H9 (cell line): ENCODE measurements around the gene HS3ST4. TPM values are rescaled to one million over a fixed set of nuclear protein-coding genes. Genes with fewer than 3 reads are reported as not detected.
"Not testable (repeated sequence)": the region's sequence is repeated elsewhere in the genome, so short reads cannot be mapped to it uniquely, and the experiment has no call there.

Experiments used
- DNase-seq: peaks from one replicate; pipeline ENCODE4 v3.0.0-alpha.2; 2017
- H2AFZ ChIP-seq: one replicate; pipeline ENCODE4 v1.6.1; 2013; ENCODE audit warnings: mild to moderate bottlenecking, low read length, control low read depth, moderate library complexity
- H2AK5ac ChIP-seq: 2 replicates; pipeline ENCODE4 v1.6.1; 2013; ENCODE audit warnings: low read length, control low read depth, mixed read lengths; ENCODE audit not compliant: insufficient read length
- H2BK120ac ChIP-seq: one replicate; pipeline ENCODE4 v1.6.1; 2013; ENCODE audit warnings: low read depth, mild to moderate bottlenecking, low read length, control low read depth, inconsistent platforms; ENCODE audit not compliant: poor library complexity, severe bottlenecking
- H2BK12ac ChIP-seq: 2 replicates; pipeline ENCODE4 v1.6.1; 2013; ENCODE audit warnings: low read length, control low read depth, mixed read lengths, low read depth; ENCODE audit not compliant: insufficient read length
- H2BK15ac ChIP-seq: 2 replicates; pipeline ENCODE4 v1.6.1; 2013; ENCODE audit warnings: low read depth, low read length, control low read depth
- H2BK20ac ChIP-seq: one replicate; pipeline ENCODE4 v1.6.1; 2013; ENCODE audit warnings: low read depth, mild to moderate bottlenecking, low read length, control low read depth, inconsistent platforms; ENCODE audit not compliant: poor library complexity, severe bottlenecking
- H2BK5ac ChIP-seq: 2 replicates; pipeline ENCODE4 v1.6.1; 2013; ENCODE audit warnings: low read length, control low read depth, mixed read lengths; ENCODE audit not compliant: insufficient read length
- H3K14ac ChIP-seq: 2 replicates; pipeline ENCODE4 v1.6.1; 2013; ENCODE audit warnings: low read length, control low read depth; ENCODE audit not compliant: insufficient read depth
- H3K18ac ChIP-seq: 2 replicates; pipeline ENCODE4 v1.6.1; 2013; ENCODE audit warnings: low read depth, mild to moderate bottlenecking, mixed read lengths, low read length, control low read depth; ENCODE audit not compliant: insufficient read length
- H3K23ac ChIP-seq: 2 replicates; pipeline ENCODE4 v1.6.1; 2013; ENCODE audit warnings: low read length, control low read depth, mixed read lengths, low read depth; ENCODE audit not compliant: insufficient read length
- H3K23me2 ChIP-seq: 2 replicates; pipeline ENCODE4 v1.6.1; 2013; ENCODE audit warnings: low read depth, mild to moderate bottlenecking, mixed read lengths, low read length, control low read depth; ENCODE audit not compliant: insufficient read length, poor library complexity, severe bottlenecking
- H3K27ac ChIP-seq: 2 replicates; pipeline ENCODE4 v1.5.1; 2013; ENCODE audit warnings: low read length, control low read depth, mixed read lengths, low read depth; ENCODE audit not compliant: insufficient read length
- H3K27me3 ChIP-seq: 2 replicates; pipeline ENCODE4 v1.6.1; 2013; ENCODE audit warnings: low read length, control low read depth, inconsistent platforms; ENCODE audit not compliant: insufficient read depth
- H3K4ac ChIP-seq: 2 replicates; pipeline ENCODE4 v1.6.1; 2013; ENCODE audit warnings: low read depth, mild to moderate bottlenecking, control low read depth, inconsistent platforms, low read length, moderate library complexity
- H3K4me1 ChIP-seq: 2 replicates; pipeline ENCODE4 v1.6.1; 2013; ENCODE audit warnings: low read length, control low read depth, inconsistent platforms; ENCODE audit not compliant: insufficient read depth
- H3K4me2 ChIP-seq: 2 replicates; pipeline ENCODE4 v1.6.1; 2013; ENCODE audit warnings: low read length, control low read depth, mixed read lengths; ENCODE audit not compliant: insufficient read length, insufficient read depth
- H3K56ac ChIP-seq: 2 replicates; pipeline ENCODE4 v1.6.1; 2013; ENCODE audit warnings: low read depth, mild to moderate bottlenecking, mixed read lengths, low read length, control low read depth; ENCODE audit not compliant: insufficient read length
- H3K79me1 ChIP-seq: 2 replicates; pipeline ENCODE4 v1.6.1; 2013; ENCODE audit warnings: low read depth, mild to moderate bottlenecking, moderate library complexity, low read length, control low read depth, inconsistent platforms; ENCODE audit not compliant: insufficient read depth, poor library complexity, severe bottlenecking
- H3K79me2 ChIP-seq: 2 replicates; pipeline ENCODE4 v1.6.1; 2013; ENCODE audit warnings: low read length, control low read depth, inconsistent platforms; ENCODE audit not compliant: insufficient read depth
- H3K9ac ChIP-seq: 2 replicates; pipeline ENCODE4 v1.6.1; 2013; ENCODE audit warnings: low read length, control low read depth, mixed read lengths; ENCODE audit not compliant: insufficient read length; ENCODE audit errors: extremely low read depth
- H3K9me3 ChIP-seq: one replicate; pipeline ENCODE4 v1.6.1; 2013; ENCODE audit warnings: low read depth, low read length, inconsistent platforms; ENCODE audit not compliant: control insufficient read depth
- H3T11ph ChIP-seq: one replicate; pipeline ENCODE4 v1.6.1; 2013; ENCODE audit warnings: mild to moderate bottlenecking, low read length, control low read depth, inconsistent platforms
- H4K20me1 ChIP-seq: one replicate; pipeline ENCODE4 v1.6.1; 2013; ENCODE audit not compliant: control insufficient read depth, insufficient read length, insufficient read depth
- H4K5ac ChIP-seq: 2 replicates; pipeline ENCODE4 v1.6.1; 2013; ENCODE audit warnings: low read depth, mild to moderate bottlenecking, mixed read lengths, low read length, control low read depth; ENCODE audit not compliant: insufficient read length
- H4K8ac ChIP-seq: replicated peaks from 2 replicates; pipeline ENCODE4 v1.6.1; 2013; ENCODE audit warnings: low read length, control low read depth, mixed read lengths, low read depth; ENCODE audit not compliant: insufficient read length
- H4K91ac ChIP-seq: 2 replicates; pipeline ENCODE4 v1.6.1; 2013; ENCODE audit warnings: low read depth, mild to moderate bottlenecking, moderate library complexity, mixed read lengths, low read length, control low read depth; ENCODE audit not compliant: insufficient read length
- H3K27ac Mint-ChIP-seq, 3 experiments: 2 replicates in 2 of 3; 3 replicates in 1 of 3; pipeline ENCODE4 v1.8.0; 2020 to 2021; ENCODE audit warnings: mixed read lengths in 3 of 3, mild to moderate bottlenecking in 1 of 3, moderate library complexity in 1 of 3
- H3K27me3 Mint-ChIP-seq: 2 replicates; pipeline ENCODE4 v1.8.0; 2021; ENCODE audit warnings: low read depth, mild to moderate bottlenecking, moderate library complexity, mixed read lengths
- H3K36me3 Mint-ChIP-seq, 3 experiments: 2 replicates in 2 of 3; 3 replicates in 1 of 3; pipeline ENCODE4 v1.8.0; 2020 to 2021; ENCODE audit warnings: low read depth in 3 of 3, mixed read lengths in 3 of 3; ENCODE audit not compliant: insufficient read depth in 1 of 3
- H3K4me1 Mint-ChIP-seq, 2 experiments: 2 replicates each; pipeline ENCODE4 v1.8.0; 2020; ENCODE audit warnings: mixed read lengths in 2 of 2
- H3K4me3 Mint-ChIP-seq, 2 experiments: 2 replicates in 1 of 2; 3 replicates in 1 of 2; pipeline ENCODE4 v1.8.0; 2020 to 2021; ENCODE audit warnings: mild to moderate bottlenecking in 2 of 2, mixed read lengths in 2 of 2, moderate library complexity in 1 of 2
- H3K9me3 Mint-ChIP-seq, 2 experiments: 2 replicates in 1 of 2; 3 replicates in 1 of 2; pipeline ENCODE4 v1.8.0; 2020; ENCODE audit warnings: mild to moderate bottlenecking in 2 of 2, mixed read lengths in 2 of 2, moderate library complexity in 1 of 2
- WGBS: extraction: QIAGEN DNeasy Blood & Tissue Kit; methylation state at CpG from one replicate; pipeline ENCODE4 v1.1.7; 2013; ENCODE audit warnings: missing lambda C conversion rate, low lambda C conversion rate, mixed read lengths; ENCODE audit not compliant: insufficient read length; ENCODE audit errors: extremely low coverage; 5-methylcytosine and 5-hydroxymethylcytosine counted together
- total RNA-seq: library from RNA; stranded (reverse); gene quantifications from 2 replicates; pipeline ENCODE4 v1.2.1, GENCODE V29; 2021
- TF ChIP-seq, protein P1 (sequence below): fragments of 200-600 bp; sonication (generic); conservative IDR thresholded peaks from 3 replicates; pipeline ENCODE4 v1.8.0; 2021; ENCODE audit warnings: antibody characterized with exemption, mild to moderate bottlenecking

HS3ST4 gene
- total RNA-seq, 1 experiment from 2014 or later: 1.7 TPM

DNA sequence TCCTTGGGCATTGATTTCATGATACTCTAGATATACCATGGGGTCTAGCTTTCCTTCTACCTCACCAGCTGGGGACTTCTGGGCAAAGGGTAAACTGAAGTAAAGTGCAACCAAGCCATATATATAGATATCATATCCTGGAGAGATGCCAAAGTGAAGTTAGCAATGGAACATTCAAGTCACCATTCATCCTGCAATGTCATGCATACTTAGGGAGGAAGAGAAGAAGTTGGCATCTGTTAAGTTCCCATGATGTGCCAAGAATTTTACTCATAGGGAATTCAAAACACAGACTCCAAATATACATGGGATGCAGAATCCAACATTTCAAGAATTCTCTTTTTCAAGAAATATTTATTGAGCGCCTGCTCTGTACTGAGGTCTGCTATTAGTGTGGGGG is 399.8 kb downstream of the HS3ST4 start:
- no peak for DNase-seq
- no CpG with 5 or more reads among the region's 1 CpG for WGBS
- H3K27me3 Mint-ChIP-seq: peaks cover 4% of the 10 kb centered on the region; the same call in 1 of the 2 replicates
- H3K36me3 Mint-ChIP-seq: peaks cover 4 to 10% (median 9%) of the 10 kb centered on the region in 3 experiments; a peak in 5 of 7 replicates
- no peak overlapping the region for H3K56ac ChIP-seq
- no peak overlapping the region for H2BK5ac ChIP-seq
- no peak overlapping the region for H2BK12ac ChIP-seq
- no peak overlapping the region for H4K5ac ChIP-seq
- H2AK5ac ChIP-seq: no peak overlapping the region
- H3K9ac ChIP-seq: no peak overlapping the region
- H3K79me2 ChIP-seq: no peaks in the 10 kb centered on the region
- no peak overlapping the region for H3K27ac ChIP-seq
- peaks cover 4 to 20% of the 10 kb centered on the region in 2 experiments for H3K9me3 Mint-ChIP-seq
- H2BK120ac ChIP-seq: no peak overlapping the region
- H4K91ac ChIP-seq: no peak overlapping the region
- H3K23me2 ChIP-seq: no peaks in the 10 kb centered on the region
- H3T11ph ChIP-seq: no peak overlapping the region
- H2AFZ ChIP-seq: no peak overlapping the region
- no peak overlapping the region for H3K4me3 Mint-ChIP-seq
- no peak overlapping the region for H3K27ac Mint-ChIP-seq
- no peaks in the 10 kb centered on the region for H3K9me3 ChIP-seq
- H3K27me3 ChIP-seq: no peaks in the 10 kb centered on the region
- no peak overlapping the region for H3K4me2 ChIP-seq
- H3K4ac ChIP-seq: no peak overlapping the region
- H2BK20ac ChIP-seq: no peak overlapping the region
- H3K18ac ChIP-seq: no peak overlapping the region
- 0 out of 4 replicates have a peak, but pooled peaks cover 0 to 4% of the 10 kb centered on the region in 2 experiments for H3K4me1 Mint-ChIP-seq
- H4K20me1 ChIP-seq: no peaks in the 10 kb centered on the region
- H3K14ac ChIP-seq: no peak overlapping the region
- no peak overlapping the region for H4K8ac ChIP-seq
- H3K23ac ChIP-seq: no peak overlapping the region
- TF ChIP-seq, protein P1, sequence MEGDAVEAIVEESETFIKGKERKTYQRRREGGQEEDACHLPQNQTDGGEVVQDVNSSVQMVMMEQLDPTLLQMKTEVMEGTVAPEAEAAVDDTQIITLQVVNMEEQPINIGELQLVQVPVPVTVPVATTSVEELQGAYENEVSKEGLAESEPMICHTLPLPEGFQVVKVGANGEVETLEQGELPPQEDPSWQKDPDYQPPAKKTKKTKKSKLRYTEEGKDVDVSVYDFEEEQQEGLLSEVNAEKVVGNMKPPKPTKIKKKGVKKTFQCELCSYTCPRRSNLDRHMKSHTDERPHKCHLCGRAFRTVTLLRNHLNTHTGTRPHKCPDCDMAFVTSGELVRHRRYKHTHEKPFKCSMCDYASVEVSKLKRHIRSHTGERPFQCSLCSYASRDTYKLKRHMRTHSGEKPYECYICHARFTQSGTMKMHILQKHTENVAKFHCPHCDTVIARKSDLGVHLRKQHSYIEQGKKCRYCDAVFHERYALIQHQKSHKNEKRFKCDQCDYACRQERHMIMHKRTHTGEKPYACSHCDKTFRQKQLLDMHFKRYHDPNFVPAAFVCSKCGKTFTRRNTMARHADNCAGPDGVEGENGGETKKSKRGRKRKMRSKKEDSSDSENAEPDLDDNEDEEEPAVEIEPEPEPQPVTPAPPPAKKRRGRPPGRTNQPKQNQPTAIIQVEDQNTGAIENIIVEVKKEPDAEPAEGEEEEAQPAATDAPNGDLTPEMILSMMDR: no peak
- H3K4me1 ChIP-seq: no peaks in the 10 kb centered on the region
- no peak overlapping the region for H2BK15ac ChIP-seq
- H3K79me1 ChIP-seq: no peaks in the 10 kb centered on the region

DNA sequence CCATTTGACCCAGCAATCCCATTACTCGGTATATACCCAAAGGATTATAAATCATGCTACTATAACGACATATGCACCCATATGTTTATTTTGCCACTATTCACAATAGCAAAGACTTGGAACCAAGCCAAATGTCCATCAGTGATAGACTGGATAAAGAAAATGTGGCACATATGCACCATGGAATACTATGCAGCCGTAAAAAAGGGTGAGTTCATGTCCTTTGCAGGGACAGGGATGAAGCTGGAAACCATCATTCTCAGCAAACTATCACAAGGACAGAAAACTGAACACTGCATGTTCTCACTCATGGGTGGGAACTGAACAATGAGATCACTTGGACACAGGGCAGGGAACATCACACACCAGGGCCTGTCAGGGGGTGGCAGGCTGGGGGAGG is 406.4 kb downstream of the HS3ST4 start:
- not testable (repeated sequence) for H3T11ph ChIP-seq, H3K4me2 ChIP-seq, H3K23ac ChIP-seq, H3K27me3 Mint-ChIP-seq, H2BK120ac ChIP-seq, H3K36me3 Mint-ChIP-seq, H3K18ac ChIP-seq, H2AK5ac ChIP-seq, H3K14ac ChIP-seq, H3K56ac ChIP-seq, H4K91ac ChIP-seq, H3K4me3 Mint-ChIP-seq, H3K9me3 ChIP-seq, H2BK20ac ChIP-seq, H3K4me1 ChIP-seq, DNase-seq, H4K8ac ChIP-seq, H2BK5ac ChIP-seq, H3K27ac ChIP-seq, H4K5ac ChIP-seq, H3K27ac Mint-ChIP-seq, H3K4ac ChIP-seq, H3K79me2 ChIP-seq, H3K4me1 Mint-ChIP-seq, H3K9ac ChIP-seq, H2BK15ac ChIP-seq, H4K20me1 ChIP-seq, H3K27me3 ChIP-seq, H2BK12ac ChIP-seq, H3K79me1 ChIP-seq, H2AFZ ChIP-seq, H3K23me2 ChIP-seq
- peaks cover 0 to 15% of the 10 kb centered on the region in 2 experiments; a peak in 4 of 5 replicates for H3K9me3 Mint-ChIP-seq
- no CpG with 5 or more reads among the region's 3 CpGs for WGBS
